Right renal cortex interstitium (tissue), 3 donors: ENCODE measurements around the gene FBXO45. TPM values are rescaled to one million over a fixed set of nuclear protein-coding genes. Genes with fewer than 3 reads are reported as not detected.

Experiments used
- polyA plus RNA-seq, 3 donors: library from polyadenylated mRNA; unstranded; fragments of 120-200 nt; gene quantifications; one replicate each; pipeline ENCODE4 v1.2.1, GENCODE V29; 2013; ENCODE audit not compliant: insufficient read length in 3 of 3

The FBXO45 gene
- polyA plus RNA-seq, 3 donors = 16.1 to 18.4 (median 17.2) TPM

Other genes starting within 250 kb of the FBXO45 start
- under 1 TPM in 2 of 3 donors, not detected in 1; 0.11 to 0.34 TPM for gene TM4SF19, start 230.3 kb upstream of the FBXO45 start, polyA plus RNA-seq
- 10 to 100 TPM; 32.6 to 34.4 (median 33.2) TPM for gene UBXN7, start 136.2 kb upstream of the FBXO45 start, polyA plus RNA-seq
- 10 to 100 TPM; 16.0 to 16.9 (median 16.8) TPM for gene RNF168, start 64.9 kb upstream of the FBXO45 start, polyA plus RNA-seq
- gene SMCO1, start 53.3 kb upstream of the FBXO45 start, polyA plus RNA-seq = under 1 TPM in 1 of 3 donors, not detected in 2; 0.08 TPM
- gene WDR53, start 106 bp upstream of the FBXO45 start, polyA plus RNA-seq = 10 to 100 TPM; 20.0 to 23.7 (median 20.3) TPM
- 1 to 10 TPM; 2.6 to 3.8 (median 3.2) TPM for gene NRROS, start 71.0 kb downstream of the FBXO45 start, polyA plus RNA-seq
- 1 to 10 TPM; 5.9 to 6.5 (median 6.2) TPM for gene CEP19, start 143.6 kb downstream of the FBXO45 start, polyA plus RNA-seq
- 10 to 100 TPM; 30.2 to 33.6 (median 30.7) TPM for gene PIGX, start 143.7 kb downstream of the FBXO45 start, polyA plus RNA-seq
- gene PAK2, start 171.2 kb downstream of the FBXO45 start, polyA plus RNA-seq = 10 to 100 TPM; 84.2 to 90.8 (median 90.5) TPM